Activated naive CD4-positive, alpha-beta T cell treated with Interleukin-2 at 50 U/mL for 16 hours (primary cell): ENCODE results near the gene ADSS1.

Experiments
- DNase-seq: peaks from one replicate; pipeline ENCODE4 v3.0.0-alpha.2; 2020

Gene ADSS1

DNA sequence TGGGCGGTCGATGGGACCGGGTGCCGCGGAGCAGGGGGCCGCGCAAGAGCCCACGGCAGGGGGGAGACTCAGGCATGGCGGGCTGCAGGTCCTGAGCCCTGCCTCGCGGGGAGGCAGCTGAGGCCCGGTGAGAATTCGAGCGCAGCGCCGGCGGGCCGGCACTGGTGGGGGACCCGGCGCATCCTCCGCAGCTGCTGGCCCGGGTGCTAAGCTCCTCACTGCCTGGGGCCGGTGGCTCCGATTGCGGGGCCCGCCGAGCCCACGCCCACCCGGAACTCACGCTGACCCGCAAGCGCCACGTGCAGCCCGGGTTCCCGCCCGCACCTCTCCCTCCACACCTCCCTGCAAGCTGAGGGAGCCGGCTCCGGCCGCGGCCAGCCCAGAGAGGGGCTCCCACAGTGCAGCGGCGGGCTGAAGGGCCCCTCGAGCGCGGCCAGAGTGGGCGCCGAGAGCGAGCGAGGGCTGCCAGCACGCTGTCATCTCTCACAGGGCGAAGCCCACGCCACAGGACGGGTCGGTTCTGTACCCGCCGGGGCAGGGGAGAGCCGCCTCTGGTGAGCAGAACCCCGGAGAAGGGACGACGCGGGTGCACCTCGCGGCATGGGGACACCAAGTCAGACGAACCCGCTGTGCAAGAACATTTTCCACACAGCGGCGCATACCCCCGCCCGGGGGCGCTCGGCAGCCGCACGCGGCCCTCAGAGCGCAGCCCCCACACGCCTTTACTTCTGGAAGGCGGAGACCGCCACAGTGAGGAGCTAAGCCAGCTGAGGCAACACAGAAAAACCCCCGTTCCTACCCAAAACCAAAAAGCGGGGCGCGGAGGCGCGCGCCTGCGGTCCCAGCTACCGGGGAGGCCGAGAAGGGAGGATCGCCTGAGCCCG, 27.8 kb downstream of the ADSS1 start:
- DNase-seq, result no peak

DNA sequence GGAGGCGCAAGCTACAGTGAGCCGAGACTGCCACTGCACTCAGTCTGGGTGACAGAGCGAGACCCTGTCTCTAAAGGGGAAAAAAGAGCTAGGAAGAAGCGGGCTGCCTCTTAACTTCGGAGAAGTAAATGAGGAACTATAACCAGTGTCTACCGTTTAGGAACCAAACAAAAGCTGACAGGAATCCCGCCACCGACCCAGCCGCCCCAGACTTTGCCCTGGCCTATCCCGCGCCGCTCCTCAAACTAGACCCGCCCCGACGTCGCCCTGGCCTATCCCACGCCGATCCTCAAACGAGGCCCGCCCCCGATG, 28.4 kb downstream of the ADSS1 start:
- no peak for DNase-seq

DNA sequence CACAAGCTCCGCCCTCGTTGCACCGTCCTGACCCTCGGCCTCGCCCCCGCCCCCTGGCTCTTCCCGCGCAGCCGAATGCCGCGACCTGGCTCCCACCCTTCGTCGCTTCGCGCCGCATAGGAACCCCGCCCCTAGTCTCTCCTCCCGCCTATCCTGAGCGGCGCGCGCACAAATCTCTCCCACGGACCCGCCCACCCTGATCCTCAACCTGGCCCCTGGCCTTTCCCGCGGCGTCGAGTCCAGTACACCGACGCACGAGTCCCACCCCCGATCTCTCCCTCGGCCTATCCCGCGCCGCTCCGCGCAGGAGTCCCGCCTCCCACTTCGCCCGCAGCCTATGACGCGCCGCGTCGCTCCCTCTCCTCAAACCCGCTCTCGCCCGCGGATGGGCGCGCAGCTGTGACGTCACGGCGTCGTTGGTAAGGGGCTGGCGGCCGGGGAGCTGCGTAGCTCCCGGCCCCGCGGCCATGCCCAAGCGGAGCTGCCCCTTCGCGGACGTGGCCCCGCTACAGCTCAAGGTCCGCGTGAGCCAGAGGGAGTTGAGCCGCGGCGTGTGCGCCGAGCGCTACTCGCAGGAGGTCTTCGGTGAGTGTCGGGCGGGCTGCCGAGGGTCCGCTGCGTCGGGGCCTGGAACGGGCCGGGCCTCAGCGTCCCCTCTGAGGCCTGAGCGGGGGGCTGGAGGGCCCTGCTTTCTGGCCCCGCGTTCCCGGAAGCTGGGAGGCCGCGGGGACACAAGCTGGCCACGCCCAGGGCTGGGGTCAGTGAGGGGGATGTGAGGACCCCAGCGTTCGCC, 28.9 kb downstream of the ADSS1 start, which contains the start of gene SIVA1:
TSS of gene SIVA1 (plus strand) at position 413 of the 793 bp plus-strand sequence. CDS start at position 468, 55 bp downstream.
- DNase-seq, result peak; percentile 100

DNA sequence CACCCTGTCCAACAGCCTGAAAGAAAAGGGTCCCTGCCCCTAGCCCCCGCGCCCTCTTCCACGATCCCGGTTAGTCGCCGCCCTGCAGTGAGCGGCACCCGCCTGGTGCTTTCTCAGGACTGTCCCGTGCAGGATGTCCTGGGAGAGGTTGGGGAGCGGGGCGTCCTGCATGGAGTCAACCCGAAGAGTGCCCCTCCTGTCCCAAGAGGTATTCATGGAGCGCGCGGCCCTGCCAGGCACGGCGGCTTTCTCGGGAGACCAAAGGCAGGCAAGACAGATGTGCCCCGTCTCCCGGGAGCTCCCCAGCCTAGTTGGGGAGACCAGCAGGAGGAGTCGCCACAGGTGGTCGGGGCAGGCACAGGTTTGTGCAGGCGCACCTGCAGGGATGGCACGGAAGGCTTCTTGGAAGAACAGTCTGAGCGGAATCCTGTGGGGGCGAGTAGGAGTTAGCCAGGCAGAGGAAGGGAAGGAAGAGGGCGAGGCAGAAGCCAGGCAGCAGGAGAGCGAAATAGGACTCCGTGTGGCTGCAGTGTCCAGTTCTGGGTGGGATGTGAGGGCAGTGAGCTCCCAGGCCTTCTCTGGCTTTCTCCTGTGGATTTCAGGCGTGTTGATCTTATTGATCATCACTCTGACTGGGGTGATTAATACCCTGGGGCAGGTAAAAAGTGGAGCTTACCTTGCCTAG, 29.6 kb downstream of the ADSS1 start:
- DNase-seq, result no peak

DNA sequence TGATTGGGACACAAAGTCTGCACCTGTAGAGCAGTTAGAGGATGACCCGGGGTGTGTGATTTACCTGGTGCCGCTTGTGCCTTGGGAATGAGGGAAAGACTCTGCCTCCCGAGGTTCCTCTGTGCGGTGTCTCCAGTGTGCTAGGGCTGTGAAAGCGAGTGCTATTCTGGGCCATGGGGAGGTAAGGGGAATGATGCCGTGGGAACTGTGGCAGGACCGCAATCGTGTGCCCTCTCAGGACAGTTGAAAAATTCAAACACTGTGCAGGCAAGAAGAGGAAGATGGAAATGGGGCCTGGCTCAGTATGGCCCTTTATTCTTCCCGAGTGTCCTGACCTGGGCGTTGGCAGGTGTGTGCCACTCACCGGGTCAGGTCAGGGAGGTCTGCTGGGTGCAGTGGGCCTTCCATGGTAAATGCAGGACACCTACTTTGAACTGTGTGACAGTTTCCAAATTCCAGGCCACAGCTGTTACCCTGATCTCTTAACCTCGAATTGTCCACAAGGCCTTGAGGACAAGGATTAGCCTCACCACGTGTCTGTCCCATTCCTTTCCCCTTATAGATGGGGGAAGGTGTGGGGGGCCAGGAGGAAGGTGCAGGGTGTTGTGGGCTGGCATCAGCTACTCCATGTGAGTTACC, 30.3 kb downstream of the ADSS1 start:
- no peak for DNase-seq

DNA sequence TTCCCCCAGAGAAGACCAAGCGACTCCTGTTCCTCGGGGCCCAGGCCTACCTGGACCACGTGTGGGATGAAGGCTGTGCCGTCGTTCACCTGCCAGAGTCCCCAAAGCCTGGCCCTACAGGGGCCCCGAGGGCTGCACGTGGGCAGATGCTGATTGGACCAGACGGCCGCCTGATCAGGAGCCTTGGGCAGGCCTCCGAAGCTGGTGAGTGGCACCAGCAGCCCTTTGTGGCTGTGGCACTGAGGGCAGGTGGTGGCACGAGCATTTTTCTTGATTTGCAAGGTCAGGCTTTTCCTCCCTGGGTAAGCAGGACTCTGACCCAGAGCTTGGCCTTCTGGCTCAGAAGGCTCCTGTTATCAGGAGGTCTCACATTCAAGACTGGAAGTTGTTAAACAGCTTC, 31.6 kb downstream of the ADSS1 start:
- no peak for DNase-seq

DNA sequence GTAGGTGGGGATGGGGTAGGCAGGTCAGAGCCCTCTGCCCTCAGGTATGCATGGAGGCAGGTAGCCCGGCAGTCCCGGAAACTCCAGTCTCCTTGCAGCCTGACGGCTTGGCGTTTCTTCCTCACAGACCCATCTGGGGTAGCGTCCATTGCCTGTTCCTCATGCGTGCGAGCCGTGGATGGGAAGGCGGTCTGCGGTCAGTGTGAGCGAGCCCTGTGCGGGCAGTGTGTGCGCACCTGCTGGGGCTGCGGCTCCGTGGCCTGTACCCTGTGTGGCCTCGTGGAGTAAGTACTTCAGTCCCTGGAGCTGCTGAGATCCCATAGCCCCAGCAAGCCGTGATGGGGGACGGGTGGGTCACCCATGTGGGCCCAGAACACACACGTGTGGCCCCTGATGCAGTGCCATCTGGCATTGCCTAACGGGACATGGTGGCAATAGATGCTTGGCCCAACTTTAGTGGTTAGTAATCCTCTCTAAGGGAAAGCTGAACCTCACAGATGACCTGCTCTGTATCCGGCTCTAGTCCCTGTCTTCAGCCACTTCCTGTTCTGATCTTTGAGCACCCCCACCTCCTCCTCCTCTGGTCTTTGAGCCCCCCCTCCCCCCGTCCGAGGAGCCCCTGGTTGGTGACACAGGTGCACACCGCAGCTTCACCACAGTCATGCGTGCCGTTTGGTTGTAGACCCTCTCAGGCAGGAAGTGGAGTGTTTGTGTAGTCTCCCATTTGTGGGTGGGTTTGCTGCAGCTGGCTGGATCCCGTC, 32.6 kb downstream of the ADSS1 start:
- DNase-seq, result no peak

DNA sequence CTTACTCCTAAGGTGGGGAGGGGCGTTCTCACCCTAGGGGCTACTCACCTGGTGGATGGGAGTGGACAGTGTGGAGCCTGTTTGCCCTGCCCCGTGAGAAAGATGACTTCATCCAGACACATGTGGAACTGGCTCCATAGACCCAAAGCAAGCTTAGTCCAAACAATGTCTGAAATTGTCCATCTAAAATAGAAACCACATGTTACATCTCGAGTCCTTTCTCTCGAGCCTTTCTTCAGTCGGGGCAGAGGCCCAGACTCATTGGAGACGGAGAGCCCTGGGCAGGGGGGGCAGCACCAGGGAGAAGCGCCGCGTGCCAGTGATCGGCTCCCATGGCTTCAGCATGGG, 33.2 kb downstream of the ADSS1 start:
- no peak for DNase-seq

DNA sequence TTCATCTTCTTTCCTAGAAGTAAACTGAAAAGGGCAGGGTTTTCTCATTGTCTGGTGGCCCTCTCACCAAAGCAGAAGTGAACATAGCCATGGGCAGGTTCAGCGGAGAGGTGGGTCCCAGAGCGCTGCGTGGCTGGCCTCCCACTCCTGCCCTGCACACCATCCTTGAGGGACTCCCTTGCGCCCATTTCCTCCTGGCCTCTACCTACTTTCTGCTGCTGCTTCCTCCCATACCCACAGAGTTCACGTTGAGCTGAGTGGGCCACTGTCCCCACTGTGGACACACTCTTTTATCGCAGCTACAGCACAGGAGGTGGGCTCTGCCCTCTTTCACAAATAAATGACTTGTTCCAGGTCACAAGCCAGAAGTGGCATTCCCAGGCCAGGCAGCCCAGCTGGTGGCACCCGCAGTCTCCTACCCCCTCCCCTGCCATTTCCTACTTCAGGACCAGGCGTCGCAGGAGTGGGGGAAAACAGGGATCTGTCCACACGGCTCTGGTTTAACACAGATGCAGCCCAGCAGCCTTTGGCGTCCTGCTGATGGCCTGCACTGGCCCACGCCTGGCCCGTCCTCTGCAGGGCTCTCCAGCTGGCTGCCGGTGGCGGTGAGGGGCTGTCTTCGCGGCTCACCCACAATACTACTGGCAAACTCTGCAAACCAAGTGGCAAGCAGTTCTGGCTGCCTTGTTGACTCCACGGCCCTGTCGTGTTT, 33.8 kb downstream of the ADSS1 start:
- no peak for DNase-seq

DNA sequence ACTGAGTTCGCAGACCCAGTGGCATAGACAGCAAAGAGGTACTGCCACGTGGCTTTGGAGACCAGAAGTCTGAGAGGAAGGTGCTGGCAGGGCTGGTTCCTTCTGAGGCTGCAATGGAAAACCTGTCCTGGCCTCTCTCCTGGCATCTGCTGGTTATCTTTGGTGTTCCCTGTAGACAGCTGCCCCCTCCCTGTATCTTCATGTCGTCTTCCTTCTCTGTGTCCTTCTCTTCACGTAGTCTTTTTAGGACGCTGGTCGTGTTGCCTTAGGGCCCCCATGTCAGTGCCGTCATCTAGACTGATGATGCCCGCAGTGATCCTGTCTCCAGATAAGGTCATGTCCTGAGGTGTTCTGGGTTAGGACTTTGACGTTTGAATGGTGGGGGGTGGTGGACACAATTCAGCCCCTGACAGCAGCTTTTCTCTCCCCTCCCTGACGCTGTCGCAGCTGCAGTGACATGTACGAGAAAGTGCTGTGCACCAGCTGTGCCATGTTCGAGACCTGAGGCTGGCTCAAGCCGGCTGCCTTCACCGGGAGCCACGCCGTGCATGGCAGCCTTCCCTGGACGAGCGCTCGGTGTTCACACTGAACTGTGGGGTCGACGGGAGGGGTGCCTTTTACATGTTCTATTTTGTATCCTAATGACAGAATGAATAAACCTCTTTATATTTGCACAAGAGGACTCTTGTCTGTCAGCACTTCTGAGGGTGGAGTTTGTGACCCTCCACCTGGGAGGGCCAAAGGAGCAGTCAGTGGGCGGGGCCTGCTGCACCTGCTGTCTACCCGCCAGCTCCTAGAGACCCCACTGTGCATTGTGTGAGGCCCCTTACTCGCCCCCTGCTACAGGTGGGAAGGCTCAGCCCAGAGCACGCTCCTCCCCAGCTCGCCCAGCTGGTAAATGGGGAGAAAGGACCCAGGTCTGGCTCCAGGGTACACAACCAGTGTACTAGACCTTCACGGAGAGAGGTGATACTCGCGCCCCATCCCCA, 35.2 kb downstream of the ADSS1 start:
- DNase-seq, result no peak

DNA sequence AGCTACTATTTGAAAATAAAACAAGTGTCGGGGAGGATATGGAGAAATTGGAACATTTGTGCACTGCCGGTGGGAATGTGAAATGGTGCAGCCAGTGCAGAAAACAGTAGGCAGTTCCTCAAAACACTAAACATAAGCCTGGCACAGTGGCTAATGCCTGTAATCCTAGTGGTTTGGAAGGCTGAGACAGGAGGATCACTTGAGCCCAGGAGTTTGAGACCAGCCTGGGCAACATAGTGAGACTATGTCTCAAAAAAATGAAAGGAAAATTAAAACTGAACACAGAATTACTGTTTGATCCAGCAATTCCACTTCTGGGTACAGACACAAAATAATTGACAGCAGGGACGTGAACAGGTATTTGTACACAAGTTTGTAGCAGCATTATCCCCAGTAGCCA, 41.5 kb downstream of the ADSS1 start:
- DNase-seq, result no peak

DNA sequence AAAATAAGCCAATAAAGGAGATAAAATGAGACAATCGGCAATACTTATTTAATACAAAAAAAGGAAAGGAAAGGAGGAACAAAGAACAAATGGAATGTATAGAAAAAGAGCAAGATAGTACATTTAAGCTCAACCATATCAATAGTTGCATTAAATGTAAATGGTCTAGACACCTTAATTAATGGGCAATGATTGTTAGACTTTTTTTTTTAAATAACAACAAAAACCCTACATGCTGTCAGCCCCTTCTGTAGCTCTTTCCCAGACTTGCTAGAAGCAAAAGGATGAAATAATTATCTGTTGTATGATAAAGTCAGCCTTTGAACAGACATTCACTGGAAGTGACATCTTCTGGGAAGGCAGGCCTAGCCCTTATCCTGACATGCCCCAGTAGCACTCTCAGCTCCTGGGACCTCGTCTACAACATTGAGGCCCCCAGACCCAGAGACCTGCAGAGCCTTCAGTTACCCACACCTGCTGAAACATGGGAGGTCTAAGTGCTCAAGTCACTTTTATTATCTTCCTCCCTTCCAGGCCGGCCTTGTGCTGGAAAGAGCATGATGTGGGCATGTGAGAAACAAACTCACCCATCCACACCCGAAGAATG, 42.3 kb downstream of the ADSS1 start:
- no peak for DNase-seq

DNA sequence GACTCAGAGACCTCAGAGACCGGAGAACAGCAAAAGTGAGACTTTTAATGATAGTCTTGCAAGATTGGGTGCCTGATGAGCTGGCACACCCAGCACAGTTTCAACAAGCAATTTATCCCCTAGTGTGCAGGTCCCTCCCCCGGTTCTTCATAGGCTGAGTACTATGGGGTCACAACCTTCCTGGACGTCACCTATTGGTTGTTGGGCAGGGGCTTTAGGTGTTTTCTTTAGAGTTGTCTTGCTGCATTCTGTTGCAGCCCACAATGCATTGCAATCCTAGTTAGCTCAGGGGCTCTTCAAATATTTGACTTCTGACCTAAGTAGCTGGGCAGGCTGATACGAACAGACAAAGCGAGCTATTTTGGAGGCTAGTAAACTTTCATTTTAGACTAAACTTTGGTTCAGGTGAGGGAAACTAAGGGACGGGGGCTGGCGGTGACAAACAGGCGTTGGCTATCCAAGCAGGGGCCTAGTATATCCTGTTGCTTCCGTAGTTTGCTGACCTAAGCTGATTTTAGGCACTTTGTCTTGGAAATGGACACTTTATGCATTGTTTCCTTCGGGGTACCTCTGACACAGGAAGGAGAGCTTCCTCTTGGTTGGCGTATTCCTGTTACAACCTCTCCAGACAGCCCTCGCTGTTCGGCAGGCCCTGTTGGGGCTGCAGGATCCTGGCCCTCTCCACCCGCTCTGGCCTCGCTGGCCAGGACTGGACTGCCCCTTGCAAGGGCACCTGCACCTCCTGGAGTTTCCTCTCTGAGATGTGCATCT, 43.0 kb downstream of the ADSS1 start:
- no peak for DNase-seq

DNA sequence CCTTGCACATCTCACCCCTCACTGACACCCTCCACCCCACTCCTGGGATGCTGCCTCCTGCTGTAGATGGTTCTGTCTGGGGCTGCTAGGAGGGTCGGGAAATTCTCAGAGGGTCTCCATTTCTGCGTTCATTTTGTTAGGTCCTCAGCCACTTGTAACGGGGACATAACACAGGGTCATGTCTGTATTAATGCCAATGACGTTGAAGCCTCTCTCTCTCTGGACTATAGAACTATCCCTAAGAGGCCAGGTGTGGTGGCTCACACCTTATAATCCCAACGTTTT, 43.5 kb downstream of the ADSS1 start:
- DNase-seq, result no peak

DNA sequence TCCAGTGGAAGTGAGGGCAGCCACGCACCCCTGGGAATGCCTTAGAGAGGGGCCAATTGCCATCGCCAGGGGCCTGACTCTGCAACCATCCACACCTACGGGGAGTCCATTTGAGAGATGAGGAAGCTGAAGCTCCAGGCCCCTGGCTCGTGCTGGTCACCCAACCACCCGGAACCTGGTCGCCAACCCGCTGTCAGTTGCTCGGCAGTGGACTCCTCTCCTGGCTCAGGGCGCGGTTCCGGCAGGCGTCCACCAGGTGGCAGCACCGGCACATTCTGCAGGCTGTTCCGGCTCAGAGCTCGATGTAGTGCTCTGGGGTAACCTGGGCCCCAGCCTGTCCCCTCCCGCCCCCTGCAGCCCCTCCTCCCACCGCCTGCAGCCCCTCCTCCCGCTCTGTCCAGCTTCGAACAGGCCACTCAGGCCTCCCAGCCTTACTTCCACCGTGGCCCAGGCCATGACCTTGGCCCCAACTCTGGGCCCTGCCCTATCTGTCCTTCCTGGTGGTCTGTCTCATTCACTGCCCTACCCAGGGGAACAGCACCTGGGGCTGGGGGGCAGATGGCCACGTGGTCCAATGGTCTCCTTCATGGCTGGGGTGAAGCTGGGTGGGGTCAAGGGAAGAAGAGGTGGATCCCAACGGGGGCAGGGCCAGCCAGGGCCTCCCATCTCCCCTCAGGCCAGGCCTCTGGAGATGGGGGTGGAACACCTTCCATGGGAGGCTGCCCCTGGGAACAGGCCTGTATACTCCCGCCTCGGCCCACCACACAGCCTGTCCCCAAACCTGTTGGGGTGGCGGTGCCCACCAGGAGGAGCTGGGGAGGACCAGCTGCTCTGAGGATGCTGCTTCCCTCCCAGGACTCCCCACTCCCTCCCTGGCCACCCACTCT, 44.7 kb downstream of the ADSS1 start:
- peak; percentile 91 for DNase-seq

DNA sequence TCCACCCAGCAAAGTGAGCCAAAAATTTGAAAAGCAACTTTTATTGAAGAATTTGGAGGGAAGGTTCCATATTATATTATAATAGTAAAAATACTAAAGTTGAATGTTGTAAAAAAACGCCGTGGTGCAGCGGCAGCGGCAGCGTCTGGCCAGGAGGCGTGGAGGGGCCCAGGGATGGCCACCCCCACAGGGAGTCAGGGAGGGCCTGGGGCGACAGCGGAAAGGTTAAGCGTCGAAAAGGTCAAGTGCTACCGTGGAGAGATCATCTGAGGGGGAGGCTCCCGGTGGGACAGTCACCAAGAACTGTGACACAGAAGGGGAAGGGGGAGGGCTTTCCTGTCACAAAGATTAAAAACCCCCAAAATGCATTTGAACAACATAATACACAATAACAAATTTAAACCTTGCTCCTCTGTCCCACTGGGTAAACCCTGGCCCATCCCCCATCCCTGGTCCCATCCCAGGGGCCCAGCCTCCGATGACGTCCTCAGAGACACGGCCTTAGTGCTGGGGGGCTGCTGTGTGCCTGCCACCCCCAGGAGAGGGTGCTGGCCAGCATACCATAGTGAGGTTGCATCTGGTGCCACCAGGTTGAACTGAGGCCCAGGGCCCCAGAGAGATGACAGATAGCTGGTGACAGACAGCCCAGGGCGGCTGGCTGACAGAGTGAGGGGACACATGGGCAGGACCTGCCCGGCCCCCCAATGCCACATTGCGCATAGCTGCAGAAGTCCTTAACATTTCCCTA, 45.5 kb downstream of the ADSS1 start:
- no peak for DNase-seq

DNA sequence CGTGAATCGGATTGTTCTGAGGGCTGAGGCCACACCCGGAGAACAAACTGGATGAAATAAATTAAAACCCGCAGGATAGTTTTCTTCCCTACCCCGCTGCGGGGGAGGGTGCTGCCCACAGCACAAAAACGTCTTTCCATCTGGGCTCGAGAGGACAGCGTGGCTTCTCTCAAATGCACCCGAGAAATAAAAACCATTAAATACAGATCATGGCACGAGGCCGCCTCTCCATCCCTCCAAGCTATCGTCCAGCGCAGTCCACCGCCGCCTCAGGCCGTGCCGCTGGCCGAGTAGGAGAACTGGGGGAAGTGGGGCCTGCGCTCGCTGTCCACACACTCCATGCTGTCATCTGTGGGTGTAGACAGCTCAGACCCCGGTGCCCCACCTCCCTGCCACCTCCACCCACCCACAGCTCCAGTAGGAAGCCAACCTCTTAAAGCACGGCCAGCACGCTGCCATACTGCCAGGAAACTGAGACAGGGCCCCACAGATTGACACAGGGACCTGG, 46.1 kb downstream of the ADSS1 start:
- DNase-seq, result no peak
